ENCODE results near the gene JUP.

Gene JUP

DNA sequence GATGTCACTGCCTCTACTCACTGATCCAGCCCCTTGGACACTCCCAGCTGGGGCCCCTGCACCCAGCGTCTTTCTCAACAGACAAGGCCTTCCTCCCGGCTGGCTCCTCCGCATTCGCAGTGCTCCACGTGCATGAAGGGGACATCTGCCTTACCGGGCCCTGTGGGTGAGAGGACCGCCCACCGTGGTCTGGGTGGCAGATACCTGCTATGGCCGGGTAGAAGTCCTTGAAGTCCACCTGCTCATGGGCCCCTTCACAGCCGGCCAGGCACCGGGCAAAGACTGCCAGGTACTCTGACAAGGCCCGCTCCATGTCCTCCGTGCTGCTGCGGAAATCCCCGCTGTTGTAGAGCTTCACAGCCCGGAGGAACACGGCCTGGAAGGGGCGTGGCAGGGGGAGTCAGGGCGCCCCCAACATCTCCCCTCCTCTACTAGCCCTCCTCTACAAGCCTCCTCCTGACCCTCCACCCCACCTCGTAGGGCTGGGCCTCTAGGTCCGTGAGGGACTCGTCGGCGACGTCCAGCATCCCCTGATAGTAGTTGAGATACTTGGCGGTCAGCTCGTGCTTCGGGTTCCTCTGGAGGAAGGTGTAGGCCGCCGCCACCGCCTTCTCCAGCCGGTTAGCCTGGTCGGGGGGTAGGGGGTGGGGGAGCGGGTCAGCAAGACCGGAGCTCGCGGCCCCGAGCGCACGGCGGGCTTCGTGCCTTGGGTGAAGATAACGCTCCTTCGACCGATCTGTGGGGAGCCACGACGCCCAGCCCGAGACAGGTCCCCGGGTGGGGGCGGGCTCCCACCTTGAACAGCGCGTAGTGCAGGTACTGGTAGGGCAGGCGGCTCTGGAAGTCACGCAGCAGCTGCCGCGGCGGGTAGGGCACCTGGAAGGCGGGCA lies 24.4 kb upstream of the JUP start:
- DNase-seq (ENCODE audit: low read depth), result no peak

GRCh38 chr17:41806685-41807445 lies 20.4 kb upstream of the JUP start:
- DNase-seq (ENCODE audit: low read depth), result no peak

GRCh38 chr17:41803049-41804020 lies 16.8 kb upstream of the JUP start:
- DNase-seq (ENCODE audit: low read depth), result no peak

GRCh38 chr17:41801374-41802271 lies 15.1 kb upstream of the JUP start:
- DNase-seq (ENCODE audit: low read depth), result no peak

DNA sequence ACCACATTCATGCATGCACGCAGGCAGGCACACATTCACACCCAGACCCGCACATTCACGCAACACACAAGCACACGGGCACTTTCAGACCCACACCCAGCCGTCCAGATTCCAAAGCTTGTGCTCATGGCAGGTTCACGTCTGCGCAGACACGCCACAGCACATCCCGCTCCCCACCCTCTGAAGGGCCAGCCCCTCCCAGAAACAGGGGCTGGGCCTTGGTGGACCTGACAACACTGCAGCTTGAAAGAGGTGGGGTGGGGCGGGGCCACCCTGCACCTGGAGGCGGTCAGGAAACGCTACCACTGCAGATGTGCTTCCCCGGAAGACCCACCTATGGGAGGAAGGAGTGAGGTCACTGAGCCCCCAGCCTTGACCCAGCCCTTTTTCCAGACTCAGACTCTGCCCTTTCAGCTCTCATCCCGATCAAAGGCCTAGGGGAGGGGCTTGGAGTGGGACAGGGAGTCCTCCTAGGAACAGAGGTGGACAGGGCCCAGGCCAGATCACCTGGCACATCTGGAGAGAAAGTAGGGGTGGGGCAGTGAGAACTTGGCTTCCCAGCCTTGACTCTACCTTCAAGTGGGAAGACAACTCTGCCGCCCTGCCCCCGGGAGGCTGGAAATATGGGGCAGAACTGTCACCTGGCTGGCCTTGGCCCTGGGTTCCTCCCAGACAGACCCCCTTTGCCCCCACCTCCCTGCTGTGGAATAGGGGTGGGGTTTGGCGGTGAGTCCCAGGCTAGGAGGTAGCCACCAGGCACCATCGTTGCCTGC lies 14.3 kb upstream of the JUP start:
- no peak for DNase-seq (ENCODE audit: low read depth)

DNA sequence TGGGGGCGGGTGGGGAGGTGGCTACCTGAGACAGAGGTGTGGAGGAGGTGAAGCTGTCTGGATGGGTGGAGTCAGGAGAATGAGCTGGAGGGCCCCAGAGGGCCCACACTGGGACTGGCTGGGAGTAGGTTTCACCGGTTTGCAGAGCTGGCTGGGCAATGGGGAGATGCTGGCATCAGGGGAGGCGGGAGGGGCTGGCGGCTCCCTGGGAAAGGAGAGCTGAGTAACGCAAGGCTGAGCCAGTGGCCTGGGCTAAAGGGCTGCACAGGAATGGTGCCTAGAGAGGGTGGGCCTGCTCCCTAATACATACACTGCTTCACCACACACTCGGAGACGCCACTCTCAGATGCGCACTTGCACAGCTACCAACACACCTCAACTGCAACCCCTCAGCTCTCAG lies 12.9 kb upstream of the JUP start:
- no peak for DNase-seq (ENCODE audit: low read depth)

GRCh38 chr17:41797377-41797776 lies 10.9 kb upstream of the JUP start:
- DNase-seq (ENCODE audit: low read depth), result no peak

DNA sequence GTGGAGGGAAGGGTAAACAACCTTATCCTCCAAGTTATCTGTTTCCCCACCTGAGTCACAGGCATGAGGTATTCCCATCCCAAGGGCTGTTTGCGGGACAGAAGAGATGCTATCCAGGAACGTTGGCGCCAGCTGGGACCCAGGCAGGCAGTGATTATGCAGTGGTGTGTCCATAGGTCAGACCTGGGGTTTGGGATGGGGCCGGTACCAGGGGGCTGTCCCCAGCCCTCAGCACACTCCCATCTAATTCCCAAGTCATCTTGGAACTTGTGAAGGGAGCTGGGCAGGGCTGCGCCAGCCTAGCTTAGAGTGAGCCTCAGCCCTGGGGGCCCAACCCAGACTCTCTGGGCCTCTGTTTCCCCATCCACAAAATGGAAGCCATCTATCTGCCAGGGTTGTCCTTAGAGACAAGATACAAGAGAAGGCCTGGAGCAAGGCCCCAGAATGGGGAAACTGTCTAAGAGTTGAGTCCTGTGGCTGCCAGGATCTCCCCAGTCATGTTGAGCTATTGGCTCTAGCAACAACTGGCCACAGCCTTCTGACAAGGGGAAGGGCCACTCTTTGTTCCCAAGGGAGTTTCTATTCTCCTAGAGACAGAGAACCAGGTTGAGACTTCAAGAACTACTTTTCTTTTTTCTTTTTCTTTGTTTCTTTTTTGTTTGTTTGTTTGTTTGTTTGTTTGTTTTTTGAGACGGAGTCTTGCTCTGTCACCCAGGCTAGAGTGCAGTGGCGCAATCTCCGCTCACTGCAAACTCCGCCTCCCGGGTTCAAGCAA lies 9.8 kb upstream of the JUP start:
- no peak for DNase-seq (ENCODE audit: low read depth)

GRCh38 chr17:41794540-41794975 lies 8.0 kb upstream of the JUP start:
- DNase-seq (ENCODE audit: low read depth), result no peak

GRCh38 chr17:41793784-41794539 lies 7.5 kb upstream of the JUP start:
- DNase-seq (ENCODE audit: low read depth), result no peak

GRCh38 chr17:41792845-41793783 lies 6.6 kb upstream of the JUP start:
- DNase-seq (ENCODE audit: low read depth), result peak; percentile 75

DNA sequence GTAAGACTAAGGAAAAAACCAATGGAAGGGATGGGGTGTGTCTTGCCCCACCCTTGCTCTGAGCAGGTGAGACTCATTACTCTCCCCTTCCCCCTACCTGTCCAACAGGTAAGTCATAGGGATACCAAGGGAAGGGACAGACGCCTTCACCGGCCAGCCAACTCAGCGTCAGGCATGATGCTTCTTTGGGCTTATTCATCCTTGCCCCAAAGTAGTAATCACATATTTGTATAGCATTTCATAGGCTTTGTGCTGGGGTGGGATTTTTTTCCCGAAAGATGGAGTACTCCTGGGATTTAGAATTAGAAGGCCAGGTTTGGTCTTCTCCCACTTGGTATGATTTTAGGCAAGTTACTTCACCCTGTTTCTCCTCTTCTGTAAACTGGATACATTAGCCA lies 509 bp upstream of the JUP start:
- no peak for DNase-seq (ENCODE audit: low read depth)

GRCh38 chr17:41785859-41786226 lies 668 bp downstream of the JUP start:
- no peak for DNase-seq (ENCODE audit: low read depth)

DNA sequence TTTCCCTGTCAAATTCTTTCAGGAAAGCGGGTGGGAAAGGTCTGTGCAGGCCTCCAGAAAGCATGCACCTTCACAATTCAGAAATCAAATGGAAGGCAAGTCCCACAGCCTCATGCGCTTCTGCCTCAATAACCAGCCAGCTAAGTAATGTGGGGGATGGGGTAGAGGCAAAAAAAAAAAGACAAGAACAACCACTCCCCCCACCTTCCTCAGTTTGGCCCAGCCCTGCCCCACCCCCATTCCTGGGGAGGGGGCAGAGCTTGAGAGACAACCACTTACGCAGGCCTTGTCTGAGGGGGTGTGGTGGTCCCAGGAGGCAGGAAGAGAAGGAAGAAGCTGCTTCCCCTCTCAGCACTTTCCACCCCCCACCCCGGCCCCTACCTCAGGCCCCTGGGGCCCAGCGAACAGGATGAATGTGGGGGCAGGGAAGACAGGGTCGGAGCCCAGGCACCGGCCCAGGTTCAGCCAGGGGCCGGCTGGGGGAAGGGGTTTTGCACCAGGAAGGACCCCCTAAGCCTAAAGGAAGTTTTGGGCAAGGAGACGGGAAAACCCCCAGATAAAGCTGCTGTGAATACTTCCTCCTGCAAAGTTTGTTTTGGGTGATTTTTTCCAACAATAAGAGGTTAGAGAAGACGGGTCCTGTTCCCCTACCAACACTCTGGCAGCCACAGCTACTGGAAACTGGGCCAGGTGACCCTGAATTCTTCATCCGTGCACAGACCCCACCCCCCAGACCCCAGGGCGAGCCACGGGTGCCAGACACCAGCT lies 1.2 kb downstream of the JUP start:
- peak; percentile 88 for DNase-seq (ENCODE audit: low read depth)

GRCh38 chr17:41784207-41784744 lies 2.2 kb downstream of the JUP start:
- DNase-seq (ENCODE audit: low read depth), result peak; percentile 95

GRCh38 chr17:41782142-41782541 lies 4.4 kb downstream of the JUP start:
- DNase-seq (ENCODE audit: low read depth), result no peak
